Measurements from ENCODE around the gene PDPN.
A peak's percentile ranks its signal among the peaks of the same experiment; 100 is the strongest.

PDPN gene

GRCh38 chr1:13652238-13652637 is 68.6 kb downstream of the PDPN start:
- H3K27ac Mint-ChIP-seq = no peak overlapping the region
- ATAC-seq (ENCODE audit: low read depth) (no peak), DNase-seq (ENCODE audit: low spot score in 2 of 2) (no peak)
- no peak overlapping the region for H3K4me3 Mint-ChIP-seq
- H3K4me1 Mint-ChIP-seq = no peaks in the 10 kb centered on the region
- H3K36me3 Mint-ChIP-seq = no peaks in the 10 kb centered on the region
- peaks cover 2% of the 10 kb centered on the region for H3K27me3 Mint-ChIP-seq
- H3K9me3 Mint-ChIP-seq = peaks cover 1% of the 10 kb centered on the region

GRCh38 chr1:13661539-13661938 is 77.9 kb downstream of the PDPN start:
- DNase-seq (ENCODE audit: low spot score in 2 of 2) = no peak
- Mint-ChIP-seq H3K9me3 (peaks cover 3% of the 10 kb centered on the region), H3K36me3 (peaks cover 3% of the 10 kb centered on the region), H3K4me3 (no peak overlapping the region), H3K4me1 (peaks cover 11% of the 10 kb centered on the region), H3K27ac (no peak overlapping the region), H3K27me3 (peaks cover 3% of the 10 kb centered on the region)
- ATAC-seq (ENCODE audit: low read depth) = no peak

- H3K27me3 Mint-ChIP-seq = peaks cover 3% of the 10 kb centered on the region
- no peak for ATAC-seq (ENCODE audit: low read depth)
- H3K9me3 Mint-ChIP-seq = peaks cover 3% of the 10 kb centered on the region
- no peak overlapping the region for H3K4me3 Mint-ChIP-seq
- peaks cover 12% of the 10 kb centered on the region for H3K4me1 Mint-ChIP-seq
- DNase-seq (ENCODE audit: low spot score in 2 of 2) = no peak
- H3K36me3 Mint-ChIP-seq = peaks cover 3% of the 10 kb centered on the region
- H3K27ac Mint-ChIP-seq = no peak overlapping the region
Observed at GRCh38 chr1:13662493-13662892, 78.9 kb downstream of the PDPN start.

DNA sequence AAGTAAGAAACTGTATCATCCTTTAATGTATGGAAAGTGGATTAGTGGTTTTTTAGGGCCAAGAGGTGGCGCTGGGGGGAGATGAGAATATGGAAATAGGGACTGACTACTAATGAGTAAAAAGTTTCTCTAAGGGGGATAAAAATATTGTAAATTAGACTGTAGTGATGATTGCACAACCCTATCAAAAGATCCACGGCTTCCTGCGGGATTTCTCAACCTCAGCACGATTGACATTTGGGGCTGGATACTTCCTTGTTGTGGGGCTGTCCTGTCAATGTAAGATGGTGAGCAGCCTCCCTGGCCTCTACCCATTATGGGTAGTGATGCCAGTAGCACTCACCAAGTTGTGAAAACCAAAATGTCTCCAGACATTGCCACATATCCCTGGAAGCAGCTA is 80.3 kb downstream of the PDPN start:
- Mint-ChIP-seq H3K36me3 (peaks cover 3% of the 10 kb centered on the region), H3K9me3 (peaks cover 3% of the 10 kb centered on the region), H3K27ac (no peak overlapping the region), H3K4me3 (no peak overlapping the region), H3K27me3 (peaks cover 3% of the 10 kb centered on the region), H3K4me1 (peaks cover 21% of the 10 kb centered on the region)
- DNase-seq (ENCODE audit: low spot score in 2 of 2) = no peak
- no peak for ATAC-seq (ENCODE audit: low read depth)

- H3K27me3 Mint-ChIP-seq = peaks cover under 1% of the 10 kb centered on the region
- H3K4me3 Mint-ChIP-seq = no peak overlapping the region
- H3K9me3 Mint-ChIP-seq = peaks cover under 1% of the 10 kb centered on the region
- H3K4me1 Mint-ChIP-seq = peaks cover 21% of the 10 kb centered on the region
- peaks cover under 1% of the 10 kb centered on the region for H3K36me3 Mint-ChIP-seq
- no peak for ATAC-seq (ENCODE audit: low read depth)
- DNase-seq (ENCODE audit: low spot score in 2 of 2) = no peak
- H3K27ac Mint-ChIP-seq = no peak overlapping the region
Observed at GRCh38 chr1:13664451-13664850, 80.8 kb downstream of the PDPN start.

GRCh38 chr1:13666317-13666716 is 82.7 kb downstream of the PDPN start:
- Mint-ChIP-seq H3K27me3 (no peaks in the 10 kb centered on the region), H3K4me3 (peak overlapping the region; percentile 28), H3K4me1 (peaks cover 23% of the 10 kb centered on the region), H3K9me3 (no peaks in the 10 kb centered on the region), H3K27ac (peak overlapping the region; percentile 95), H3K36me3 (no peaks in the 10 kb centered on the region)
- ATAC-seq (ENCODE audit: low read depth) = no peak
- DNase-seq (ENCODE audit: low spot score in 2 of 2) = peak in 1 of 2 donors; percentile 10
